DOHH2 (cell line): ENCODE measurements around the gene RASSF4.
A peak's percentile ranks its signal among the peaks of the same experiment; 100 is the strongest.

ENCODE experiments used
- H3F3A ChIP-seq: fragments of 200-600 bp; sonication (generic), shearing (Covaris generic); 2 replicates; pipeline ENCODE4 v1.6.0; 2016; ENCODE audit warnings: antibody characterized with exemption, mild to moderate bottlenecking; ENCODE audit not compliant: control insufficient read depth, insufficient read depth
- H3K27ac ChIP-seq: fragments of 200-600 bp; sonication (generic); 2 replicates; pipeline ENCODE4 v1.5.1; 2014; ENCODE audit warnings: low read depth, mild to moderate bottlenecking, low read length, moderate library complexity
- H3K27me3 ChIP-seq: fragments of 200-600 bp; sonication (generic); 2 replicates; pipeline ENCODE4 v1.6.1; 2014; ENCODE audit warnings: mild to moderate bottlenecking, low read length, mixed read lengths; ENCODE audit not compliant: control insufficient read depth
- H3K36me3 ChIP-seq: fragments of 200-600 bp; sonication (generic); 2 replicates; pipeline ENCODE4 v1.6.1; 2014; ENCODE audit warnings: mild to moderate bottlenecking, low read length, moderate library complexity, mixed read lengths; ENCODE audit not compliant: control insufficient read depth
- H3K4me1 ChIP-seq: fragments of 200-600 bp; sonication (generic); 2 replicates; pipeline ENCODE4 v1.6.1; 2014; ENCODE audit warnings: mild to moderate bottlenecking, low read length, mixed read lengths; ENCODE audit not compliant: control insufficient read depth
- H3K4me2 ChIP-seq: fragments of 200-600 bp; sonication (generic); 2 replicates; pipeline ENCODE4 v1.6.0; 2014; ENCODE audit warnings: mild to moderate bottlenecking, low read length, moderate library complexity
- H3K4me3 ChIP-seq: fragments of 200-600 bp; sonication (generic); 2 replicates; pipeline ENCODE4 v1.5.1; 2014; ENCODE audit warnings: mild to moderate bottlenecking, low read length, mixed read lengths
- H3K79me2 ChIP-seq: fragments of 200-600 bp; sonication (generic); 2 replicates; pipeline ENCODE4 v1.6.1; 2014; ENCODE audit warnings: mild to moderate bottlenecking, low read length, mixed read lengths; ENCODE audit not compliant: control insufficient read depth
- H3K9me2 ChIP-seq: fragments of 200-600 bp; sonication (generic); replicated peaks from 2 replicates; pipeline ENCODE4 v1.6.1; 2014; ENCODE audit warnings: mild to moderate bottlenecking, low read length, mixed read lengths; ENCODE audit not compliant: control insufficient read depth
- H3K9me3 ChIP-seq: fragments of 200-600 bp; sonication (generic); 2 replicates; pipeline ENCODE4 v1.6.1; 2014; ENCODE audit warnings: antibody characterized with exemption, low read length, mixed read lengths; ENCODE audit not compliant: control insufficient read depth, insufficient read depth
- H4K20me1 ChIP-seq: fragments of 200-600 bp; sonication (generic); 2 replicates; pipeline ENCODE4 v1.6.0; 2014; ENCODE audit warnings: low read depth, mild to moderate bottlenecking, antibody characterized with exemption, low read length, moderate library complexity; ENCODE audit not compliant: control insufficient read depth, insufficient read depth
- CTCF ChIP-seq: fragments of 200-600 bp; sonication (generic); IDR thresholded peaks from one replicate; pipeline ENCODE4 v1.5.1; 2014; ENCODE audit warnings: antibody characterized with exemption, mild to moderate bottlenecking, low read depth, low read length; ENCODE audit not compliant: poor library complexity, severe bottlenecking
- EZH2phosphoT487 ChIP-seq: fragments of 200-600 bp; sonication (generic); IDR thresholded peaks from 2 replicates; pipeline ENCODE4 v1.6.1; 2017; ENCODE audit warnings: borderline replicate concordance, mild to moderate bottlenecking, antibody characterized with exemption, low read length, moderate library complexity, mixed read lengths

The RASSF4 gene

GRCh38 chr10:44960482-44961229 is 1.1 kb downstream of the RASSF4 start:
- peak overlapping the region; percentile 26 for H3K4me2 ChIP-seq
- no peaks in the 10 kb centered on the region for H3K9me3 ChIP-seq
- peaks cover 10% of the 10 kb centered on the region for H3K79me2 ChIP-seq
- peaks cover 65% of the 10 kb centered on the region for H3K4me1 ChIP-seq
- no peaks in the 10 kb centered on the region for H3K36me3 ChIP-seq
- no peaks in the 10 kb centered on the region for H3K27me3 ChIP-seq
- no peaks in the 10 kb centered on the region for H4K20me1 ChIP-seq
- H3F3A ChIP-seq, result 0 out of 2 replicates have a peak, but pooled peaks cover 5% of the 10 kb centered on the region
- H3K27ac ChIP-seq, result no peak overlapping the region
- no peaks in the 10 kb centered on the region for H3K9me2 ChIP-seq
- H3K4me3 ChIP-seq, result no peak overlapping the region
- no peak for TF ChIP-seq EZH2phosphoT487
- TF ChIP-seq CTCF, result no peak

- no peaks in the 10 kb centered on the region for H3K9me2 ChIP-seq
- H4K20me1 ChIP-seq, result no peaks in the 10 kb centered on the region
- H3K79me2 ChIP-seq, result peaks cover 10% of the 10 kb centered on the region
- peak overlapping the region; percentile 26 for H3K4me2 ChIP-seq
- H3F3A ChIP-seq, result 0 out of 2 replicates have a peak, but pooled peaks cover 5% of the 10 kb centered on the region
- no peaks in the 10 kb centered on the region for H3K36me3 ChIP-seq
- no peak for TF ChIP-seq CTCF
- no peak for TF ChIP-seq EZH2phosphoT487
- peaks cover 70% of the 10 kb centered on the region for H3K4me1 ChIP-seq
- no peak overlapping the region for H3K4me3 ChIP-seq
- H3K27ac ChIP-seq, result no peak overlapping the region
- no peaks in the 10 kb centered on the region for H3K27me3 ChIP-seq
- no peaks in the 10 kb centered on the region for H3K9me3 ChIP-seq
Observed at GRCh38 chr10:44961230-44961571, 1.6 kb downstream of the RASSF4 start.

GRCh38 chr10:44961931-44962750 is 2.5 kb downstream of the RASSF4 start:
- Histone ChIP-seq H4K20me1 (no peaks in the 10 kb centered on the region), H3K36me3 (no peaks in the 10 kb centered on the region), H3K4me2 (no peak overlapping the region), H3K9me2 (no peaks in the 10 kb centered on the region), H3K27me3 (no peaks in the 10 kb centered on the region), H3K4me3 (no peak overlapping the region), H3K27ac (no peak overlapping the region), H3K79me2 (peaks cover 10% of the 10 kb centered on the region), H3K4me1 (peaks cover 78% of the 10 kb centered on the region), H3F3A (0 out of 2 replicates have a peak, but pooled peaks cover 5% of the 10 kb centered on the region), H3K9me3 (no peaks in the 10 kb centered on the region)
- TF ChIP-seq EZH2phosphoT487, result no peak
